Pancreas (tissue), 10 donors: ENCODE measurements around the gene TBCK. TPM values are rescaled to one million over a fixed set of nuclear protein-coding genes. Genes with fewer than 3 reads are reported as not detected.
"Not testable (repeated sequence)": the region's sequence is repeated elsewhere in the genome, so short reads cannot be mapped to it uniquely, and the experiment has no call there.

ENCODE experiments used
- ATAC-seq, 4 donors: fragments of 200-7000 bp; cut with Tn5 transposase; one replicate each; pipeline versions ENCODE4 v1.8.0 to v1.9.1; 2020; ENCODE audit warnings: mild to moderate bottlenecking in 4 of 4, moderate library complexity in 4 of 4
- DNase-seq, 6 donors: peaks; one replicate each; pipeline ENCODE4 v3.0.0-alpha.2; 2020
- FAIRE-seq: peaks from 2 replicates; lab custom pipeline; 2012; peaks lifted over from hg19 to GRCh38; lab: Jason Lieb, UNC
- H3K27ac ChIP-seq, 4 donors: fragments of 200-600 bp; sonication (generic); 1 replicate in 3 of 4; 2 replicates in 1 of 4; pipeline versions ENCODE4 v1.5.0 to v1.8.0; 2020
- H3K27me3 ChIP-seq, 4 donors: fragments of 200-600 bp; one replicate each; pipeline ENCODE4 v1.8.0; 2021
- H3K36me3 ChIP-seq, 3 donors: fragments of 200-600 bp; sonication (generic) in 1 of 3; one replicate each; pipeline versions ENCODE4 v1.5.0 to v1.8.0; 2020 to 2021
- H3K4me1 ChIP-seq, 3 donors: fragments of 200-600 bp; one replicate each; pipeline ENCODE4 v1.8.0; 2021
- H3K4me3 ChIP-seq, 4 donors: fragments of 200-600 bp; sonication (generic) in 2 of 4; one replicate each; pipeline versions ENCODE4 v1.5.0 to v1.8.0; 2020 to 2021
- H3K9me3 ChIP-seq, 4 donors: fragments of 200-600 bp; one replicate each; pipeline ENCODE4 v1.8.0; 2021
- WGBS, 2 donors: extraction: QIAGEN DNeasy Blood & Tissue Kit; methylation state at CpG; one replicate each; pipeline ENCODE4 v1.1.7; 2013; 5-methylcytosine and 5-hydroxymethylcytosine counted together
- intact Hi-C, 3 donors: fragments of 100-400 bp; cut with DNase I; formaldehyde crosslinking; loops; one replicate each; pipeline versions ENCODE4 v1.11.1 to v1.14.2; 2022
- polyA plus RNA-seq, 2 donors: library from polyadenylated mRNA; stranded (reverse); fragments of 200-250 nt; gene quantifications; one replicate each; pipeline ENCODE4 v1.2.3, GENCODE V29; 2013
- total RNA-seq, 6 donors: library from RNA; stranded (reverse); fragmentation: NEBNext Ultra II Directional in 4 of 6; extraction: Animal tissue kit (Norgen Biotek cat#: 25700) in 4 of 6; gene quantifications; one replicate each; pipeline versions ENCODE4 v1.2.1 to v1.2.4, GENCODE V29; 2021 to 2023
- TF ChIP-seq, protein P1 (sequence below), 4 donors: fragments of 200-600 bp; sonication (generic) in 3 of 4; IDR thresholded peaks; one replicate each; pipeline versions ENCODE4 v1.5.0 to v1.8.0; 2021; ENCODE audit warnings: antibody characterized with exemption in 4 of 4
- donor health status: healthy with polysubstance abuse.
- donor health status: DM: no; HTN: no; CAD: no; lungs with moderate emphysema.
- donor health status: DM: no; HTN: no; CAD: no.
- donor health status: control.
- donor health status: control.
- donor health status: Bipolar disorder and iron deficiency.
- donor health status: DM: yes; HTN: yes; CAD: no.
- donor health status: DM: no; HTN: no; CAD: no.
- donor health status: DM: no; HTN: no; CAD: no.
- donor health status: DM: yes; HTN: yes; CAD: no.

The TBCK gene
- total and polyA plus RNA-seq, 8 donors: 5.3 to 35.1 (median 12.5) TPM

DNA sequence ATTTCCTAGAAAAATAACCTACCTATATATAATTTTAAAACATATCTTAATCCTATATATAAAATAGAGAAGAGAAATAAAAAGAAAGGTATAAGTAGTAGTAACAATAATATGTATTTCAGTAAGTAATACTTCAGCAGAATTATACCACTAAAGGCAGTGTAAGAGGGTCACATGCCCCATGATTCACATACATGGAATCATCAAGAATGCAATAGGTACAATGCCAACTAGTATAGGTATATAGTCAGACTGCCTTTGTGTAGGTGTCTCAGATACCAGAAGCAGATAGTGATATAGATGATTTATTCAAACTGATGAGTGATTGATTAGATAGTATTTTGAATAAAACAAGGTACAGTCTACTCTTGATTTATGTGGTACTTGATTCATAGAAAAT, 9.8 kb upstream of the TBCK start:
- FAIRE-seq (no peak), DNase-seq (no peak), ATAC-seq (no peak)
- H3K4me1 ChIP-seq: peaks cover 0 to 5% (median 0%) of the 10 kb centered on the region in 3 donors
- peaks cover 4 to 22% (median 17%) of the 10 kb centered on the region in 3 donors for H3K36me3 ChIP-seq
- H3K9me3 ChIP-seq: no peaks in the 10 kb centered on the region
- H3K4me3 ChIP-seq: no peak overlapping the region
- H3K27ac ChIP-seq: no peak overlapping the region
- TF ChIP-seq, protein P1, sequence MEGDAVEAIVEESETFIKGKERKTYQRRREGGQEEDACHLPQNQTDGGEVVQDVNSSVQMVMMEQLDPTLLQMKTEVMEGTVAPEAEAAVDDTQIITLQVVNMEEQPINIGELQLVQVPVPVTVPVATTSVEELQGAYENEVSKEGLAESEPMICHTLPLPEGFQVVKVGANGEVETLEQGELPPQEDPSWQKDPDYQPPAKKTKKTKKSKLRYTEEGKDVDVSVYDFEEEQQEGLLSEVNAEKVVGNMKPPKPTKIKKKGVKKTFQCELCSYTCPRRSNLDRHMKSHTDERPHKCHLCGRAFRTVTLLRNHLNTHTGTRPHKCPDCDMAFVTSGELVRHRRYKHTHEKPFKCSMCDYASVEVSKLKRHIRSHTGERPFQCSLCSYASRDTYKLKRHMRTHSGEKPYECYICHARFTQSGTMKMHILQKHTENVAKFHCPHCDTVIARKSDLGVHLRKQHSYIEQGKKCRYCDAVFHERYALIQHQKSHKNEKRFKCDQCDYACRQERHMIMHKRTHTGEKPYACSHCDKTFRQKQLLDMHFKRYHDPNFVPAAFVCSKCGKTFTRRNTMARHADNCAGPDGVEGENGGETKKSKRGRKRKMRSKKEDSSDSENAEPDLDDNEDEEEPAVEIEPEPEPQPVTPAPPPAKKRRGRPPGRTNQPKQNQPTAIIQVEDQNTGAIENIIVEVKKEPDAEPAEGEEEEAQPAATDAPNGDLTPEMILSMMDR (IDR thresholded peaks at IDR 0.05): no peak
- no peaks in the 10 kb centered on the region for H3K27me3 ChIP-seq
- intact Hi-C loops: no loop called here

DNA sequence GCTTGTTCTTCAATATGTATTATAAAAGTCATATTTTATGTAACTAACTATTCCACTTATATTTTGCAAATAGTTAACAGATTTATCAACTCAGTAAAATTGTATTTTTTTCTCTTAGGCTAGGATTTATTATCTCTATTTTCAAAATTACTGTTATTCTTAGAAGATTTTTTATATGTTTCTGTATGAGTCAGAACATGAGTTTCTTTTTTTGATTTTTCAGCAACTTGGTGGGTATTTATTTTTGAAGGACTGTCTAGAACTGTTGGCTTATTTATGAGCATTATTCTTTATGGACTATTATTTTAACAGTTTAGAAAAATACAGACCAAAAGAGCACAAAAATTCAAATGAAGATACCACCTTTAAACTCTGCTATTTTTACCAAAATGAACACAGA, 7.1 kb upstream of the TBCK start:
- no peak for ATAC-seq
- Histone ChIP-seq H3K4me1 (peaks cover 1 to 16% (median 16%) of the 10 kb centered on the region in 3 donors), H3K27me3 (no peaks in the 10 kb centered on the region), H3K4me3 (no peak overlapping the region), H3K9me3 (no peaks in the 10 kb centered on the region), H3K27ac (no peak overlapping the region), H3K36me3 (peaks cover 4 to 18% (median 9%) of the 10 kb centered on the region in 3 donors)
- TF ChIP-seq, protein P1 (IDR thresholded peaks at IDR 0.05): no peak
- DNase-seq: no peak
- intact Hi-C loops: no loop called here
- FAIRE-seq: peak; percentile 69

DNA sequence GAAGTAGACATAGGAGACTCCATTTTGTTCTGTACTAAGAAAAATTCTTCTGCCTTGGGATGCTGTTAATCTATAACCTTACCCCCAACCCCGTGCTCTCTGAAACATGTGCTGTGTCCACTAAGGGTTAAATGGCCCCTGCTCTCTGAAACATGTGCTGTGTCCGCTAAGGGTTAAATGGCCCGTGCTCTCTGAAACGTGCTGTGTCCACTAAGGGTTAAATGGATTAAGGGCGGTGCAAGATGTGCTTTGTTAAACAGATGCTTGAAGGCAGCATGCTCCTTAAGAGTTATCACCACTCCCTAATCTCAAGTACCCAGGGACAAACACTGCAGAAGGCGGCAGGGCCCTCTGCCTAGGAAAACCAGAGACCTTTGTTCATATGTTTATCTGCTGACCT, 5.8 kb upstream of the TBCK start:
- 54 to 55% methylated on average over 6 of the region's 6 CpGs for WGBS, 2 donors
- FAIRE-seq, ATAC-seq, H3K27me3 ChIP-seq, H3K36me3 ChIP-seq, DNase-seq, H3K9me3 ChIP-seq, H3K27ac ChIP-seq, H3K4me3 ChIP-seq, intact Hi-C loops: not testable (repeated sequence)
- peaks cover 14 to 25% (median 23%) of the 10 kb centered on the region in 3 donors for H3K4me1 ChIP-seq

DNA sequence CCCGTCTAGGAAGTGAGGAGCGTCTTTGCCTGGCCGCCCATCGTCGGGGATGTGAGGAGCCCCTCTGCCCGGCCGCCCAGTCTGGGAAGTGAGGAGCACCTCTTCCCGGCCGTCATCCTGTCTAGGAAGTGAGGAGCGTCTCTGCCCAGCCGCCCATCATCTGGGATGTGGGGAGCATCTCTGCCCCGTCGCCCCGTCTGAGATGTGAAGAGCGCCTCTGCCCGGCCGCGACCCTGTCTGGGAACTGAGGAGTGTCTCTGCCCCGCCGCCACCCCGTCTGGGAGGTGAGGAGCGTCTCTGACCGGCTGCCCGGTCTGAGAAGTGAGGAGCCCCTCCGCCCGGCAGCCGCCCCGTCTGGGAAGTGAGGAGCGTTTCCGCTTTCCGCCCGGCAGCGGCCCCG, 5.2 kb upstream of the TBCK start:
- H3K27ac ChIP-seq, H3K27me3 ChIP-seq, H3K4me3 ChIP-seq, FAIRE-seq, ATAC-seq, intact Hi-C loops, H3K36me3 ChIP-seq, H3K9me3 ChIP-seq: not testable (repeated sequence)
- peaks cover 14 to 25% (median 23%) of the 10 kb centered on the region in 3 donors for H3K4me1 ChIP-seq
- 96% methylated on average over 34 of the region's 34 CpGs for WGBS, 2 donors
- peak in 1 of 6 donors; percentile 63 for DNase-seq

DNA sequence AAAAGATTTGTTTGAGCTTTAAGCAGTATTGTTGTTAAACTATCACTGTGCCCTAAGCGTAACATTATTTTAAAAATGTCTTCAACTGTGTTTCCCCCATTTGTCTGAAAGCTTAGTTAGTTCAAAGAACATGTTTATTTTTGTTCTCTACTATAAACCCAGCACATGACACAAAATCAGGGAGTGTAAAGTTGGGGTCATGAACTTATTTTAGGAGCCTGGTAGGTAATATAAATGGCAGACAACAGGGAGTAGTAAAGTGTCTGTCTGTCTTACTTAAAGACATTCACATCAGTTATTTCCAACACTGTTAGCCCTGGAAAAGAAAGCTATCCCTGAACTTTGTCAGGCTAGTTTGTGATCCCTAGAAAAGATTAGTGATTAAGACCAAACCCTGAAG, 4.2 kb upstream of the TBCK start:
- ATAC-seq: no peak
- Histone ChIP-seq H3K36me3 (no peaks in the 10 kb centered on the region), H3K4me1 (peaks cover 14 to 26% (median 23%) of the 10 kb centered on the region in 3 donors), H3K27me3 (no peaks in the 10 kb centered on the region), H3K9me3 (no peaks in the 10 kb centered on the region), H3K4me3 (no peak overlapping the region), H3K27ac (no peak overlapping the region)
- DNase-seq: no peak
- 95 to 97% methylated on average over 1 of the region's 1 CpG for WGBS, 2 donors
- TF ChIP-seq, protein P1 (IDR thresholded peaks at IDR 0.05): no peak
- intact Hi-C loops: no loop called here
- FAIRE-seq: no peak

DNA sequence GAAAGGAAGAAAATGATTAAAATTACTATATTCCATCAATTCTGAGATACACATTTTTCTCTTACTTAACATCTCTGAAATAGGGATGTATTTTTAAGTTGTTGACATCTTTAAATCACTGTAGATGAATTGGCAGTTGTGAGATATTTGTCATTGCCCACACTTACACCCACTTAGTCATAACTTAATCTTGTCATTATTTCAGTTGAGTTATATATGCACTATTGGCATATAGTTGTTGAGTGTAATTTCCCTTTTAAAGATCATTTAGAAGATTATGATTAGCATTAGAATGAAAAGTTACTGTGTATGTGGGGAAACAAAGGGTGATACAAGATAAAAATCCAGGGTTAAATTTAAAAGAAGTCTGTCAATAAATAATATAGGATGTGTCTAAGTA, 2.5 kb upstream of the TBCK start:
- intact Hi-C loops: no loop called here
- ATAC-seq (no peak), FAIRE-seq (no peak), DNase-seq (no peak)
- Histone ChIP-seq H3K4me1 (peaks cover 14 to 36% (median 23%) of the 10 kb centered on the region in 3 donors), H3K27ac (no peak overlapping the region), H3K4me3 (no peak overlapping the region), H3K36me3 (no peaks in the 10 kb centered on the region), H3K9me3 (no peaks in the 10 kb centered on the region), H3K27me3 (no peaks in the 10 kb centered on the region)
- TF ChIP-seq, protein P1 (IDR thresholded peaks at IDR 0.05): no peak
